Middle frontal gyrus (tissue), 1 donor: ENCODE data around the gene PDE4A.

ENCODE experiments used
- DNase-seq: peaks from one replicate; pipeline ENCODE4 v3.0.0-alpha.2; 2015; ENCODE audit warnings: low spot score; ENCODE audit errors: extremely low spot score

PDE4A gene

DNA sequence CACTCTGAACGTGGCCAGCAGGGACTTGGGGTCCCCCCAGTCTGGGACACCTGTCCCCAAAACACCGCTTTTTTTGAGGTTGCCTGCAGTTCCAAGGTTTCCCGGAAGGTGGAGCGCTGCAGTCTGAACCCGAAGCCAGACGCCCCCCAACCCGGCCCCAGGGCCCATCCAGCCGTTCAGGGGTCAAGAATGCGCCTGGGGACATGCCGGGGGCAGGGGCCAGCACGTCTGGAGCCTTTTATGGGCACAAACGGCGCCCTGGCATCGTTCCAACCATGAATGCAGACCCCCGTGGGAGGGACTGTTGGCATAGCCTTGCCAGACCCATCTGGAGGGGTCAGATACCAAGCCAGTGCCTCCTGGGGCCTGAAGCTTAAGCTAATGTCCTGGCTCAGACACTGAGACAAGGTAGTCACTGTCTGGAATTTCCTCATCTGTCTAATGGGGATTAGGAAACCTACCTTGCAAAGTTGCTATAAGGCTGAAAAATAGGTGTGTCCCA is 90.0 kb downstream of the PDE4A start:
- DNase-seq = no peak

DNA sequence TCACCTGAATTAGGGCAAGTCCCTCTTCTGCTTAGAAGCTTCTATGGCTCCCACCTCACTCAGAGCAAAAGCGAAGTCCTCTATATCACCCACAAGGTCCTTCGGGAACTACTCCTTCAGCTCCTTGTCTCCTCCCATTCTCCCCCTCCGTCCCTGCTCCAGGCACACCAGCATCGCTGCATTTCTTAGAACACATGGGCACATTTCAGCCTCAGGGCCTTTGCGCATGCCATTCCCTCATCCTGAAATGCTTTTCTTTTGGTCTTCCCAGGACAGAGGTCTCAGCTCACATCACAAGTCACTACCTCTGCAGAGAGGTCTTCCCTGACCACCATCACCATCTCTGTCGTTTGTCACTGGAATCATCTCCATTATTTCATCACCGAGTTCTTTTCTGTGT is 92.9 kb downstream of the PDE4A start:
- no peak for DNase-seq

DNA sequence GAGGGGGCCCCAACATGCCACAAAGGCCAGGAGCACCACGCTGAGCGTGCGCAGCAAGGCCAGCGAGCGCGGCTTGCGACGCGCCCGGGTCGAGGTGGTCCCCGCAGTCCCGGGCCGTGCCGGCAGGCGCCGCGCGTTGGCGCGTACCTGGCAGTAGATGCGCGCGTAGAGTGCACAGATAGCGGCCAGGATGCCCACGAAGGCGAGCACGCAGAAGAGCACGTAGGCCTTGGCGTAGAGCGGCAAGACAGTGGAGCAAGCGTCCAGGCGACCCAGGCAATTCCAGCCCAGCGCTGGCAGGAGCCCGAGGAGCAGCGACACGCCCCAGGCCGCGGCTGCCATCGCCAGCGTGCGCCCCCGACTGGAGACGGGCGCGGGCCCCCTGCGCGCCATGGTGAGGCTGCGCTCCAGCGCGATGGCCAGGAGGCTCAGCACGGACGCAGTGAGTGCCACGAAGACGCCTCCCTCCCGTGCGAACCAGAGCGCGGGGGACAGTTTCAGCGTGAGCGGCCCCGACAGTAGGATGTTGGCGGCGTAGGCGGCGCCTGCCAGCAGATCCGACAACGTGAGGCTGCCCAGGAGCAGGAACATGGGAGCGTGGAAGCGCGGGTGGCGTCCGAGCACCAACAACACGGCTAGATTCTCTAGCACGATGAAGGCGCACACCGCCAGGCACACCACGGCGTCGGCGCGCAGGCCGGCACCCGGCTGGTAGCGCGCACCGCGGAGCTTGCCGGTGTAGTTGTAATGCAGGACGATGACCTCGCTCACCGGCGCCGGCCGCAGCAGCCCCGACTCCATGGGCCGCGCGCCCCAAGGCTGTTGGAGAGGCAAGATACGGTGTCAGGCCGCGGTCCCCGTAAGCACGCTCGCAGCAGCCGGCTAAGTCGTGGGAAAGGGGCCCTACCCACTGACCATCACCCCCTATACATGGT is 94.1 kb downstream of the PDE4A start:
- DNase-seq = no peak

DNA sequence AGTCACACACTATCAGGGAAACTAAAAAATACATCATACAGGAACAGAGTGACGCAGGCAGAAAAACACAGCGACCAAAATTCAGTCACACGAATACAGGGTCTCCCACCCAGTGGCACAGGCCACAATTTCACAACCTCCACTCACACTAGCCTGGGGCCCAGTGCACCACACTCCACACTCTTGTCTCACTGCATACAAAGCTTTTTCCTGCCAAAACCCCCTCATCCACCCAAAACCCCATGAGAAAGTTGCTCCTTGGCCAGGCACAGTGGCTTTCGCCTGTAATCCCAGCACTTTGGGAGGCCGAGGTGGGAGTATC is 95.7 kb downstream of the PDE4A start:
- no peak for DNase-seq

DNA sequence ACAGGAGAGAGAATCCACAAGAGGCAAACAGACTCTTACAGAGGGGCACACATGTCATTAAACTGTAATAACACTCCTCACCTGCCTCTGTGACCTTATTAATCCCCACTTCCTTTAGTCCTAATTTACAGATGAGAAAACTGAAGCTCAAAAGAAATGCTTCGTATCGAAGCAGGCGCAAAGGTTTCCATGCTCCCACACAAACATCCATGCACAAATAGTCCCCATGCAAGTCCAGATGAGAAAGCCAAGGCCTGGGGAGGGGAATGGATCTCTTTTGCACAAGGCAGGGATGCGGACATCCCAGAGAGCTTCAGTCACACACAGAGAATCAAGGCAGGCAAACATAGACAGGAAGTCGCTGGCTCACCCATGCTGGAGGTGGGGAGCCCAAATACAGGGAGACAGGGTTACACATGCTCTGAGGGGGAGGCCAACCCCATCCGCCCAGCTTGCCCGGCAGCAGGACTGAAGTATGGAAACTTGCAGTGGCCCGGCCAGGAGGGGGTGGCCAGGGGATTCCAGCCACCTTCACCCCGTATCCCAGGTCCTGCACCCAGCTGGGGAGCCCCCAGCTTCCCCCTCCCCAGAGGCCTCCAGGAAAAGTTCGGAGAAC is 96.4 kb downstream of the PDE4A start:
- no peak for DNase-seq

DNA sequence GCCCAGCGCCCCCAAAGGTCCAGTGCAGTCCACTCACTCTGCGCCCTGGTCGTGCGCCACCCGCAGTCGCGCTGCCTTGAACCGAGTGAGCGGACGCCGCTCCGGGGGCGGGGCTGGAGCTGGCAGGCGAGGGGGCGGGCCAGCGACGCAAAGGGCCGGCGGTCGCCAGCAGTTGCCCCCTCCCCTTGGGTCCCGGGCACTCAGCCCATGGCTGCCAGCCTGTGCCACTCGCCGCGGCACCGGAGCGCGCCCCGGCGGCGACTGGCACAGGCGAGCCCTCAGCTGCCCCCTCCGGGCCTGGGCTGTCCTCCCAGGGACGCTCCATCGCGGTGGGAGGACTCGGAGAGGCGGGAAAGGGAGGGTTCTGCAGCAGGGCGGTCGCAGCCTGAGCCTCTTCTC is 97.0 kb downstream of the PDE4A start, which contains the start of gene S1PR5:
Gene S1PR5, minus strand, starts transcription at position 87 of the 399 bp plus-strand sequence. CDS start 2,436 bp downstream, outside the sequence.
- peak; percentile 70 for DNase-seq

DNA sequence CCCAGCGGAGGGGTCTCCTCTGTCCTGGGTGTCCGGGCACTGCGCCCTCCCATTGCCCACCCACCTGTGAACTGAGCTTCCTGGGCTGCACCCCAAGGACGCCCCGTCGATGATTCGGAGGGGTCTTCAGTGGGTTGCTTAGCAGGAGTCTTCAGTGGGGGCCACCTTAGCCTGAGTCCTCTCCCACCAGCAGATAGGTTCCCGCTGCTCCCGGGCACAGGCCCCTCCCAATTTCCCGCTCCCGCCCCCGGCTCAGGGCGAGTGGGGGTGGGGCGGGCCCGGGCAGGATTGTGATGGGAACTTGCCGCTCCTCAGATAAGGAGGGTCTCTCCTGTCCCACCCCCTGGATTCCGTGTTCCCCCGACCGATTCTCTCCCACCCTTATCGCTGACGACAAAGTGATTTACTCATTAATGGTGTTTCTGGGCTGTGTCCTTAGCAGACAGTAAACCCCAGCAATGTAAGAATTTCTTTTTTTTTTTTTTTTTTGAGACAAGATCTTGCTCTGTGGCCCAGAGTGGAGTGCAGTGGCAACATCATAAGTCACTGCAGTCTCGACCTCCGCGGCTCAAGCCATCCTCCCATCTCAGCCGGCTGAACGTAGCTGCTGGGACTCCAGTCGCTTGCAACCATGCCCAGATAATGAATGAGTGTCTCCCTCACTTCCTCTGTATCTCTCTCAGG is 97.6 kb downstream of the PDE4A start:
- no peak for DNase-seq

DNA sequence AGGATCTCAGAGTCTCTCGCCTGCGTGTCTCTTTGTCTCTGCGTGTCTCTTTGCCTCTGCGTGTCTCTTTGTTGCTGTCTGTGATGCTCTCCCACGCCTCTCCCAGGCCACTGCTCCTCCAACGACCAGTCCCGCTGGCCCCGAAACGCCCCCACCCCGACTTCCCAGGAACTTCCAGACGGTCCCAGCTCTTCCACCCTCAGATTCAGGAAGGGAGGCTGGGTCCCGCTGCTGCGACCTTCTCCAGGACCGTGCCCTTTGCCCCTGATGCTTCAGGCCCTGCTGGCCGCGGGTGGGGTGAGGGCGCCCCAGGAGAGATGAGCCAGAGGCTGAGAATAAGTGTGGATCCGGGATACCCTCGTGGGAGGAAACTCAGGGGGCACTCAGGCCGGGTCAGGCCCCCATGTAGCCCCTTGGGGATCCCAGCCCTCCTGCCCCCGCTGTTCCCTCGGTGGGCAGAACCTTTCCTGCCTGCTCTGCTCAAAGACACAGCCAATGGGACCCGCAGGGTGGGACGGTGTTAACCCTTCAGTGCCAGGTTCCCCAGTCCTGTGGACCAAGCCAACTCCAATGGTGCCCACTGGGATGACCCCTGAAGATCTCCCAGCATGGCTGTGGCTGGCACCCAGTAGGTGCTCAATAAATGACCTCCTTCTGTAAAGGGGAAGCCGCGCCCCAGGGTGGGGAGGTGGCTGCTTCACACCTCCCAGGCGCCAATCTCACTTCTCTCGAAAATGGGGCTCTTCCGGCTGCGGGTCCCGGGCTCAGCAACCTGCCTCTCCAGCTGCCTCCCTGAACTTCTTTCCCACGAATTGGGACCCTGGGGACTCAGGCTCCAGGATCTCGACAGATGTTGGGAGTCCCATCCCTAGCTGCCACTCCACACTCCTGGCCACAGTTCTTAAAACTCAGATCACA is 98.4 kb downstream of the PDE4A start:
- no peak for DNase-seq
